HUDEP-2 (cell line): ENCODE data around the gene RAMAC.
"Not testable (repeated sequence)": the region's sequence is repeated elsewhere in the genome, so short reads cannot be mapped to it uniquely, and the experiment has no call there.

ENCODE experiments used
- DNase-seq, 76 experiments: peaks; one replicate each; lab custom pipeline; 2025; ENCODE audit not compliant: unreplicated experiment in 76 of 76; lab: John Stamatoyannopoulos, UW

RAMAC gene

DNA sequence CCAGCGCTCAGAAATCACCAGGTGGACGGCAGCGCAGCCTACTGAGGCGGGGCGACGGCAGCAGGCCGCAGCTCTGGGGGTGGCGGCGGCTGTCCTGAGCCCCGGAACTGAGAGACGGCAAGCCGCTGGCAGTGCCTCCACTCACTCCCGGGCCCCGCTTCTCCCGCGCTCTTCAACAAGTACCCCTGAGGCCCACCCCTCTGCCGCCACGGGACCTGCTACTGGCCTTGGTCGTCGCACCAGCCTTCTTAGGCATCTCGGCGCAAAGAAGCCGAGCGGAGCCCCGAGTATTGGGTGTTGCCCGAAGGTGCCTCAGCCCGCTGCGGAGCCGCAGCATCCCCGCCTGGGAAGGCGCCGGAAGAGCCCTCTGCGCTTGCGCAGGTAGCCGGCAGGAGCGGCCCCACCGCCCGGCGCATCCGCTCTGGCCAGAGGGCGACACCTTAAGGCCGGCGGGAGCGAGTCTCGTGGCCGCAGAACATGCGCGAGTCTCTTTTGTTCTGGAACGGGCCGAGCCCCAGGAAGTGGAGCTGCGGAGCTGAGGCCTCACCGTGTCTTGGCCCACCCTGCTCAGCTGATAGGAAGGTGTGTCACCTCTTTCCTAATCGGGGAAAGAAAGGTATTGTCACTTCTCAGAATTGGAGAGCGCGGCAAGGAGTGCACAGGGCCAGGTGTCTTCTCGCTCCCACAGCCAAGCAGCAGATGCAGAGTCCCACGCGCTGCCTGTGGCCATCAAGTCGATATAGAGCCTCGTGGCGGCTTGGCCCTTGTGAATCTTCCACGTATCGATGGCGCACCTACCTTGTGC is 25.5 kb downstream of the RAMAC start, which contains the start of gene C15orf40:
Gene C15orf40, minus strand, starts transcription at position 369 of the 805 bp plus-strand sequence. Its CDS starts 32 bp downstream, at position 337.
- peak in 75 of 76 experiments; percentile 18 to 93 (median 81) for DNase-seq

- DNase-seq = peak in 5 of 76 experiments; percentile 3 to 27 (median 19)
Observed at GRCh38 chr15:83012076-83012426, 26.0 kb downstream of the RAMAC start.

- DNase-seq = no peak
Observed at GRCh38 chr15:83012636-83013035, 26.6 kb downstream of the RAMAC start.

DNA sequence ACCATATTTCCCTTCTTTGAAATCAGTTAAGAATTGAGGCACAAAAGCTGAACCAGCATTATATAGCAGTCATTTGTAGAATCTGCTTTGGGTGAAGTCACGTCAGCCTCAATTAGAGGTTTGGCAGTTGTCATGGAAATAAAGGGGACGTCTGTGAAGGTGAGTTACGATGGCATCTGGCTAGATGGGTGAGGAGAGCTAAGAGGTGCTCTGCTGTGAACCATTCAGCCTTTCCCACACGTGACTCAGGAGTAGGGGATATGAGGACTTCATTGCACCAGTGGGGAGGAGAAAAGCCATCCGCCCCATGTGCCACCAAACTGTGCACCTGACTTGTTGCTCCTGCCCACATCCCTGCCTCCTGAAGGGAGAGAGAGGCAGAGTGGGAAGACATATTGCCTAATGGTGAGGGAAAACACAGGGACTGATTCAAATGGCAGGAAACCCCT is 28.2 kb downstream of the RAMAC start:
- DNase-seq = no peak

- DNase-seq = no peak
Observed at GRCh38 chr15:83015361-83015760, 29.4 kb downstream of the RAMAC start.

GRCh38 chr15:83016906-83017305 is 30.9 kb downstream of the RAMAC start:
- DNase-seq = no peak

DNA sequence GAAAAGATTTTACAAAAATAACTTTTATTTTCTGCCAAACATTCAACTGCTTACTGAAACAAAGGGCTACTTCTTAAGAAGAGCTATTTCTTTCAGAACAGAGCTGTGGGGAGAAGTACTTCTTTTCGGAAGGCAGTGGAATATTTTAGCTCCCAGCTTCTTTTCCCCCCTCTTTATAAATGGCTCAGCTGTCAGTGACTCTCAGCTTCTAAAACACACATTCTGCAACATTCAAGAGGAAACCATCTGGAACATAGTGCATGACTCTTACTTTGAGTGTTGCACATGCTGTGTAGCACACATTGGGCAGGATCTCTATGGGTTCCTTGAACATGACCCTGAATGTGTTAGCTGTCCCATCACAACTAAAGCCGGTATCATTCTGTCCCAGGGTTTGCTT is 32.4 kb downstream of the RAMAC start:
- DNase-seq = no peak

- DNase-seq = no peak
Observed at GRCh38 chr15:83030021-83030420, 44.0 kb downstream of the RAMAC start.

- not testable (repeated sequence) for DNase-seq
Observed at GRCh38 chr15:83031234-83031633, 45.2 kb downstream of the RAMAC start.

- DNase-seq = no peak
Observed at GRCh38 chr15:83036253-83036652, 50.2 kb downstream of the RAMAC start.

DNA sequence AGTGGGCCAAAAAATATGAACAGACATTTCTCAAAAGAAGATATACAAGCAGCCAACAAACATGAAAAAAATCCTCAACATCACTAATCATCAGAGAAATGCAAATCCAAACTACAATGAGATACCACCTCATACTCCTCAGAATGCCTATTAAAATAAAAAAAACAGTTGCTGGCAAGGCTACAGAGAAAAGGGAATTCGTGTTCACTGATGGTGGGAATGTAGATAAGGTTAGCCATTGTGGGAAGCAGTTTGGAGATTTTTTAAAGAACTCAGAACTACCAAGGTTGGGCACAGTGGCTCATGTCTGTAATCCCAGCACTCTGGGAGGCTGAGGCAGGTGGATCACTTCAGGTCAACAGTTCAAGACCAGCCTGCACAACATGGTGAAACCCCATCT is 53.2 kb downstream of the RAMAC start:
- DNase-seq = no peak
